Cardiac muscle cell (in vitro differentiated cells and primary cell): Measurements from ENCODE around the gene COL4A2. TPM values are rescaled to one million over a fixed set of nuclear protein-coding genes. Genes with fewer than 3 reads are reported as not detected.

Source experiments
- DNase-seq, 2 donors: peaks; one replicate each; pipeline versions ENCODE4 v3.0.0 to v3.0.0-alpha.2; 2010 to 2017; ENCODE audit warnings: low read depth in 1 of 2, low spot score in 1 of 2
- H3K27ac ChIP-seq: fragments of 200-600 bp; sonication (generic); 2 replicates; pipeline ENCODE4 v1.5.1; 2016
- H3K27me3 ChIP-seq: fragments of 200-600 bp; sonication (generic); 2 replicates; pipeline ENCODE4 v1.6.0; 2016; ENCODE audit warnings: control low read depth
- H3K36me3 ChIP-seq: fragments of 200-600 bp; sonication (generic); 2 replicates; pipeline ENCODE4 v1.5.1; 2016; ENCODE audit warnings: control low read depth
- H3K4me1 ChIP-seq: fragments of 200-600 bp; sonication (generic); 2 replicates; pipeline ENCODE4 v1.8.1; 2017; ENCODE audit warnings: low read depth, mild to moderate bottlenecking, mixed run types
- H3K4me3 ChIP-seq: fragments of 200-600 bp; sonication (generic); 2 replicates; pipeline ENCODE4 v1.5.1; 2016; ENCODE audit warnings: mild to moderate bottlenecking
- H3K9me3 ChIP-seq: fragments of 200-600 bp; sonication (generic); 2 replicates; pipeline ENCODE4 v1.5.1; 2017; ENCODE audit warnings: low read depth, mild to moderate bottlenecking, control low read depth
- polyA plus RNA-seq: library from polyadenylated mRNA; unstranded; fragments of >200 nt; fragmentation: Nextera tagmentation; extraction: Ambion mirVana; gene quantifications from 2 replicates; pipeline ENCODE4 v1.2.1, GENCODE V29; 2016
- total RNA-seq: library from RNA; depleted of rRNA; stranded (reverse); fragments of >200 nt; gene quantifications from 2 replicates; pipeline ENCODE4 v1.2.3, GENCODE V29; 2016
- TF ChIP-seq, protein P1 (sequence below): IDR thresholded peaks from 2 replicates; pipeline ENCODE4 v1.5.1; 2012; ENCODE audit warnings: low read depth, mild to moderate bottlenecking, low read length

Gene COL4A2
- total and polyA plus RNA-seq, 2 experiments from 2014 or later = 184 to 516 TPM

DNA sequence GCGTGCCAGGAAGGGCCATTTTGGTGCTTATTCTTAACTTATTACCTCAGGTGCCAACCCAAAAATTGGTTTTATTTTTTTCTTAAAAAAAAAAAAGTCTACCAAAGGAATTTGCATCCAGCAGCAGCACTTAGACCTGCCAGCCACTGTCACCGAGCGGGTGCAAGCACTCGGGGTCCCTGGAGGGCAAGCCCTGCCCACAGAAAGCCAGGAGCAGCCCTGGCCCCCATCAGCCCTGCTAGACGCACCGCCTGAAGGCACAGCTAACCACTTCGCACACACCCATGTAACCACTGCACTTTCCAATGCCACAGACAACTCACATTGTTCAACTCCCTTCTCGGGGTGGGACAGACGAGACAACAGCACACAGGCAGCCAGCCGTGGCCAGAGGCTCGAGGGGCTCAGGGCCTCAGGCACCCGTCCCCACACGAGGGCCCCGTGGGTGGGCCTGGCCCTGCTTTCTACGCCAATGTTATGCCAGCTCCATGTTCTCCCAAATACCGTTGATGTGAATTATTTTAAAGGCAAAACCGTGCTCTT lies 205.2 kb downstream of the COL4A2 start:
- H3K9me3 ChIP-seq = no peaks in the 10 kb centered on the region
- peaks cover 42% of the 10 kb centered on the region for H3K4me1 ChIP-seq
- DNase-seq = no peak
- TF ChIP-seq, protein P1, sequence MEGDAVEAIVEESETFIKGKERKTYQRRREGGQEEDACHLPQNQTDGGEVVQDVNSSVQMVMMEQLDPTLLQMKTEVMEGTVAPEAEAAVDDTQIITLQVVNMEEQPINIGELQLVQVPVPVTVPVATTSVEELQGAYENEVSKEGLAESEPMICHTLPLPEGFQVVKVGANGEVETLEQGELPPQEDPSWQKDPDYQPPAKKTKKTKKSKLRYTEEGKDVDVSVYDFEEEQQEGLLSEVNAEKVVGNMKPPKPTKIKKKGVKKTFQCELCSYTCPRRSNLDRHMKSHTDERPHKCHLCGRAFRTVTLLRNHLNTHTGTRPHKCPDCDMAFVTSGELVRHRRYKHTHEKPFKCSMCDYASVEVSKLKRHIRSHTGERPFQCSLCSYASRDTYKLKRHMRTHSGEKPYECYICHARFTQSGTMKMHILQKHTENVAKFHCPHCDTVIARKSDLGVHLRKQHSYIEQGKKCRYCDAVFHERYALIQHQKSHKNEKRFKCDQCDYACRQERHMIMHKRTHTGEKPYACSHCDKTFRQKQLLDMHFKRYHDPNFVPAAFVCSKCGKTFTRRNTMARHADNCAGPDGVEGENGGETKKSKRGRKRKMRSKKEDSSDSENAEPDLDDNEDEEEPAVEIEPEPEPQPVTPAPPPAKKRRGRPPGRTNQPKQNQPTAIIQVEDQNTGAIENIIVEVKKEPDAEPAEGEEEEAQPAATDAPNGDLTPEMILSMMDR = no peak
- no peaks in the 10 kb centered on the region for H3K27me3 ChIP-seq
- peaks cover 10% of the 10 kb centered on the region for H3K36me3 ChIP-seq
- H3K27ac ChIP-seq = no peak overlapping the region
- H3K4me3 ChIP-seq = no peak overlapping the region

DNA sequence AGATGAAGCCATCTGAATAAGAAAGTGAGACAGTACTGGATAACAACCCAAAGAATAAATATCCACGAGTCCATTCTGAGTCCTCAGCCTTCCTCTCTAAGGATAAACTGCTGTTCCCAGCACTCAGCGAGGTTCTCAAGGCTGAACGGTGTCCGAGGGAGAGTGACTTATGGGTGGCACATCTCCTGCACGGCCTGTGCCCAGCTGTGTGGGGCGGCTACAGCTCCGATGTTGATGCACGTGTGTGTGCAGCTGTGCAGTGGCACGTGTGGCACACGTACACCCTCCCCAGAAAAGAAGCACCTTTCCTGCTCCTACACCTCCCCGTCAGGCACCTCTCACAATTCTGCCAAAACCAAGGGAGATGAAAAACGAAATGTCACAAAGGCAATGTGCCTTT lies 209.4 kb downstream of the COL4A2 start:
- Histone ChIP-seq H3K27ac (no peak overlapping the region), H3K4me1 (peaks cover under 1% of the 10 kb centered on the region), H3K36me3 (peaks cover 10% of the 10 kb centered on the region), H3K4me3 (no peak overlapping the region), H3K27me3 (no peaks in the 10 kb centered on the region), H3K9me3 (no peaks in the 10 kb centered on the region)
- no peak for DNase-seq
- TF ChIP-seq, protein P1 = no peak

DNA sequence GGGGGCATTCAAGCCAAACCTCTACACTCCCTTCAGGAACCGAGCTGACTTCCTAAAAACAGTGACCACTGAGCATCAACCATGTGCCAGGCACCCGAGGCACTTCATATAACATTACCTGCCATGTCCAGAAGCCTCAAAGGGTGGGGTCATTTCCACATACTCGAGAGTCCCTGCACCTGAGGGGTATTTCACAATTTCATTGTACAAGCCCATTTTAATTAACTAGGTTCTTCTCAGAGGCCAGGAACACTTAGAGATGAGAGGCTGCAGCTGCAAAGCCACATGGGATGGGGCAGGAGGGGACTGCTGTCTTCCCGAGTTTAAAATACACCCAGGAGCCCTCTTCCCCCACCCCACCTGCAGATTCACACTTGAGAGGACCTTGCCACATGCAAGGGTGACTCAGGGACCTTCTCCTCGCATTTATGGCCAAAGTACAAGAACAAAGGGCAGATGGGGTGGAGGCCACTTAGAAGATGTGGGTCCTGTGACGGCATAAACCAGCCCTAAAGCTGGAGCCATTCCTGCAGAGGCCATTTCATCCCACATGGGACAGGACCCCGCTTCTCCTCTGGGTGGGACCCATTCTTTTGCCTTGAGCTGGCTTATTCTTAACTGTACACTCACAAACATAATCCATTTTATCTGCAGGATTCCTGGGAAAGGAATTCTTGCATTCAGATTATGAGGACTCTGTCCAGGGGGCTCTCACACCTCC lies 210.6 kb downstream of the COL4A2 start:
- H3K4me1 ChIP-seq = no peaks in the 10 kb centered on the region
- peaks cover 4% of the 10 kb centered on the region for H3K36me3 ChIP-seq
- no peaks in the 10 kb centered on the region for H3K27me3 ChIP-seq
- DNase-seq = no peak
- no peak overlapping the region for H3K27ac ChIP-seq
- no peak overlapping the region for H3K4me3 ChIP-seq
- TF ChIP-seq, protein P1 = no peak
- no peaks in the 10 kb centered on the region for H3K9me3 ChIP-seq

DNA sequence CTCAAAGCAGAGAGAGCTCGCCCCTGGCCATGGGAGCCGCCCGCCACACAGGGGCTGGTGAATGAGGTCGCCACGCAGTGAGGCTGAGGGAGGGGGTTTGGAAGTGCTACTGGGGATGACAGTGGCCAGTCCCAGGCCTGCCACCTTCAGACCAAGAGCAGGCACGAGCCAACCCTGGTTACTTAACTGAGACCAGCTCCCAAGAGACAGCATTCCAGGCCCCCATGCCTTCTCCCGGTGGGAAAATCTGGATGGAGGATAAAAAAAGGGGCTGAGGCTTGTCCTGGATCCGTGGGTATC lies 211.1 kb downstream of the COL4A2 start:
- Histone ChIP-seq H3K4me1 (no peaks in the 10 kb centered on the region), H3K9me3 (no peaks in the 10 kb centered on the region), H3K4me3 (no peak overlapping the region), H3K36me3 (no peaks in the 10 kb centered on the region), H3K27me3 (no peaks in the 10 kb centered on the region), H3K27ac (no peak overlapping the region)
- no peak for DNase-seq
- TF ChIP-seq, protein P1 = no peak

DNA sequence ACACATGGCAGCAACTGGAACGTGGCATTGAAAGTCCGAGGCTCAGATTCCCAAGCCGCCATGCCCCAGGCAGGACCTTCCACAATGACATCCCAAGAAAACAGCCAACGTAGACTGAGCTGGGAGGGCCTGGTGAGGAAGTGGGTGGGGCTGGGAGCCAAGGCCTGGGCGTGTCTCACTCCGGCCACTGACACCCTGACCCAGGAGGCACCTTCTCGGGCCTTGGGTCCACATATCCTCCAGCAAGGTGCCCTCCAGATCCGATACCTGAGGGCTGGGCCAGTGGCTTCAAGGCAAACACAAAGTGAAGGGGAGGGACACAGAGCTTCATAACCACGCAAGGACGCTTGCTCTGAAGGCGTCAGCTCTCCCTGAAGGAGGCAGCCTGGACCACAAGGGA lies 211.5 kb downstream of the COL4A2 start:
- no peaks in the 10 kb centered on the region for H3K27me3 ChIP-seq
- no peak overlapping the region for H3K4me3 ChIP-seq
- no peak overlapping the region for H3K27ac ChIP-seq
- H3K36me3 ChIP-seq = no peaks in the 10 kb centered on the region
- DNase-seq = no peak
- no peaks in the 10 kb centered on the region for H3K4me1 ChIP-seq
- TF ChIP-seq, protein P1 = no peak
- H3K9me3 ChIP-seq = no peaks in the 10 kb centered on the region
